PC-3 (cell line): ENCODE results near the gene EMC8.

Experiments
- EZH2phosphoT487 ChIP-seq: fragments of 300-600 bp; sonication (generic); IDR thresholded peaks from 2 replicates; pipeline ENCODE4 v1.6.1; 2018; ENCODE audit warnings: mild to moderate bottlenecking, antibody characterized with exemption, low read length, borderline replicate concordance
- TF ChIP-seq, protein P1 (sequence below): fragments of 300-600 bp; sonication (generic); conservative IDR thresholded peaks from 2 replicates; pipeline ENCODE4 v1.5.1; 2017; ENCODE audit warnings: antibody characterized with exemption, low read depth, mild to moderate bottlenecking, low read length

DNA sequence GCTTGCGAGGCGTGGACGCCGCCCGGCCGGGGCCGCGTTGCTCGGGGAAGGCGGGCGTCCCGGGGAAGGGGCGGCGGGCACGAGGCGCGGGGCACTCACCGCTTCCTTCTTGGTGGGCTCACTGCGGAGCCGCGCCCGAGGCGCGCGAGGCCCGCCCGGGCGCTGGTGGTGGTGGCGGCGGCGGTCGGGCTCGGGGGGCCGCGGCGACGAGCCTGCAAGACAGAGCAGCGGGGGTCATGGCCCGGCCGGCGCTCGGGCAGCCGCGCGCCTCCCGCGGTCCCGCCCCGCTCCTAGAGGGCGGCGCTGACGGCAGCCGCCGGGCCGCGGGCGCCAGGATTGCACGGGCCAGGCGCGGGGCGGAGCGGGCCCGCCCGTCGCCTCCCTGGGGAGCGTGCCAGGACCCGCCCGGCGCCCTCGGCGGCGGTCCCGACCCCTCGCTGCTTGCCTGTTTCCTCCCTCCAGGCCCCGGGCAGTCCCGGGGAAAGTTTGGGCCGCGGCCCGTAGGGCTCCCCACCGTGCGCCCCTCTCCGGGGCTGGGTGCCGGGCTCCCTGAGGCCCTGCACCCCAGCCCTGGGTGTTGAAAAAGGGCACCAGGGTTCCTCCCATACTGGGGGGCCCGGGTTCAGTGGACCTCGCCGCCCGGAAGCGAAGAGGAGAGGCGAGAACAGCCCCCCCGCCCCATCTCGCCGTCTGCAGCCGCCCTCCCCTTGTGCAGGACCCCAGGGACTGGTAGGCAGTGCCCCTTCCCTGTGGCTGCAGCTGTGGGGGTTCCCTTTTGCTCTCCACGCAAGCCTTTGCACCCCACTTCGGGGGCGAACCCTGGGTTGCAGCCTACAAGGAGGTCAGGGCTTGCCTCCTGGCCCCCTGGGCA, 48.3 kb downstream of the EMC8 start, which contains the start of gene C16orf74:
- TF ChIP-seq, protein P1, sequence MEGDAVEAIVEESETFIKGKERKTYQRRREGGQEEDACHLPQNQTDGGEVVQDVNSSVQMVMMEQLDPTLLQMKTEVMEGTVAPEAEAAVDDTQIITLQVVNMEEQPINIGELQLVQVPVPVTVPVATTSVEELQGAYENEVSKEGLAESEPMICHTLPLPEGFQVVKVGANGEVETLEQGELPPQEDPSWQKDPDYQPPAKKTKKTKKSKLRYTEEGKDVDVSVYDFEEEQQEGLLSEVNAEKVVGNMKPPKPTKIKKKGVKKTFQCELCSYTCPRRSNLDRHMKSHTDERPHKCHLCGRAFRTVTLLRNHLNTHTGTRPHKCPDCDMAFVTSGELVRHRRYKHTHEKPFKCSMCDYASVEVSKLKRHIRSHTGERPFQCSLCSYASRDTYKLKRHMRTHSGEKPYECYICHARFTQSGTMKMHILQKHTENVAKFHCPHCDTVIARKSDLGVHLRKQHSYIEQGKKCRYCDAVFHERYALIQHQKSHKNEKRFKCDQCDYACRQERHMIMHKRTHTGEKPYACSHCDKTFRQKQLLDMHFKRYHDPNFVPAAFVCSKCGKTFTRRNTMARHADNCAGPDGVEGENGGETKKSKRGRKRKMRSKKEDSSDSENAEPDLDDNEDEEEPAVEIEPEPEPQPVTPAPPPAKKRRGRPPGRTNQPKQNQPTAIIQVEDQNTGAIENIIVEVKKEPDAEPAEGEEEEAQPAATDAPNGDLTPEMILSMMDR: no peak
- no peak for TF ChIP-seq EZH2phosphoT487
